Measurements from ENCODE around the gene RNPC3. TPM values are rescaled to one million over a fixed set of nuclear protein-coding genes. Genes with fewer than 3 reads are reported as not detected.
"Not testable (repeated sequence)": the region's sequence is repeated elsewhere in the genome, so short reads cannot be mapped to it uniquely, and the experiment has no call there.

RNPC3 gene
- total RNA-seq, 1 experiment from 2014 or later = 17.0 TPM

- no TSS peak for BruUV-seq (replicated peaks)
- POLR2A ChIA-PET (ENCODE audit: unreplicated experiment) = no interaction called here
- no peak for DNase-seq
- no peak overlapping the region for H3K4me2 ChIP-seq
- no peak overlapping the region for H3K4me3 ChIP-seq
- CTCF ChIA-PET = no interaction called here
- H3K27me3 ChIP-seq (ENCODE audit: insufficient read depth, low read depth) = no peaks in the 10 kb centered on the region
- TF ChIP-seq CTCF (conservative IDR thresholded peaks at IDR 0.05) = no peak
- no peak for TF ChIP-seq EZH2 (IDR thresholded peaks at IDR 0.05; ENCODE audit: low read depth)
- no peak overlapping the region for H2AFZ ChIP-seq
- no peaks in the 10 kb centered on the region; the same call in 1 of the 2 replicates for H3K9me2 ChIP-seq (ENCODE audit: insufficient read depth)
- peaks cover 9% of the 10 kb centered on the region; the same call in 1 of the 2 replicates for H4K20me1 ChIP-seq (ENCODE audit: insufficient read depth)
- peaks cover 64% of the 10 kb centered on the region for H3K36me3 ChIP-seq (ENCODE audit: low read depth)
- H3K4me1 ChIP-seq (replicated peaks; ENCODE audit: insufficient read depth) = no peaks in the 10 kb centered on the region
- no peaks in the 10 kb centered on the region for H3K79me2 ChIP-seq (ENCODE audit: low read depth)
- intact Hi-C loops (cut with micrococcal nuclease; ENCODE audit: unreplicated experiment) = no loop called here
- H3K27ac ChIP-seq = no peak overlapping the region
- no peaks in the 10 kb centered on the region for H3F3A ChIP-seq (ENCODE audit: insufficient read depth, low read depth)
- no peaks in the 10 kb centered on the region for H3K9me3 ChIP-seq (ENCODE audit: insufficient read depth, low read depth)
These were observed 21.0 kb downstream of the RNPC3 start for GRCh38 chr1:103546496-103546895.

- Histone ChIP-seq H3K4me2 (no peak overlapping the region), H3K4me3 (no peak overlapping the region), H3K9me2 (ENCODE audit: insufficient read depth) (no peaks in the 10 kb centered on the region), H2AFZ (no peak overlapping the region), H3K27me3 (ENCODE audit: insufficient read depth, low read depth) (no peaks in the 10 kb centered on the region), H3K27ac (no peak overlapping the region), H3K79me2 (ENCODE audit: low read depth) (no peaks in the 10 kb centered on the region), H3K36me3 (ENCODE audit: low read depth) (peaks cover 59% of the 10 kb centered on the region), H3K9me3 (ENCODE audit: insufficient read depth, low read depth) (no peaks in the 10 kb centered on the region), H4K20me1 (ENCODE audit: insufficient read depth) (peaks cover 9% of the 10 kb centered on the region; the same call in 1 of the 2 replicates), H3K4me1 (replicated peaks; ENCODE audit: insufficient read depth) (no peaks in the 10 kb centered on the region), H3F3A (ENCODE audit: insufficient read depth, low read depth) (no peaks in the 10 kb centered on the region)
- DNase-seq = no peak
- intact Hi-C loops (cut with micrococcal nuclease; ENCODE audit: unreplicated experiment) = no loop called here
- TF ChIP-seq CTCF (conservative IDR thresholded peaks at IDR 0.05) = no peak
- TF ChIP-seq EZH2 (IDR thresholded peaks at IDR 0.05; ENCODE audit: low read depth) = no peak
- POLR2A ChIA-PET (ENCODE audit: unreplicated experiment) = no interaction called here
- CTCF ChIA-PET = no interaction called here
- no TSS peak for BruUV-seq (replicated peaks)
These were observed 22.3 kb downstream of the RNPC3 start for GRCh38 chr1:103547840-103548239.

- no peak overlapping the region for H3K4me2 ChIP-seq
- CTCF ChIA-PET = no interaction called here
- no peaks in the 10 kb centered on the region for H3K36me3 ChIP-seq (ENCODE audit: low read depth)
- H3K27me3 ChIP-seq (ENCODE audit: insufficient read depth, low read depth) = no peaks in the 10 kb centered on the region
- DNase-seq = no peak
- BruUV-seq (replicated peaks) = no TSS peak
- TF ChIP-seq EZH2 (IDR thresholded peaks at IDR 0.05; ENCODE audit: low read depth) (no peak), CTCF (conservative IDR thresholded peaks at IDR 0.05) (no peak)
- no peak overlapping the region for H3K4me3 ChIP-seq
- H3K79me2 ChIP-seq (ENCODE audit: low read depth) = no peaks in the 10 kb centered on the region
- H3F3A ChIP-seq (ENCODE audit: insufficient read depth, low read depth) = no peaks in the 10 kb centered on the region
- H3K9me3 ChIP-seq (ENCODE audit: insufficient read depth, low read depth) = no peaks in the 10 kb centered on the region
- intact Hi-C loops (cut with micrococcal nuclease; ENCODE audit: unreplicated experiment) = no loop called here
- no peaks in the 10 kb centered on the region for H4K20me1 ChIP-seq (ENCODE audit: insufficient read depth)
- H2AFZ ChIP-seq = no peak overlapping the region
- POLR2A ChIA-PET (ENCODE audit: unreplicated experiment) = no interaction called here
- H3K4me1 ChIP-seq (replicated peaks; ENCODE audit: insufficient read depth) = no peaks in the 10 kb centered on the region
- H3K9me2 ChIP-seq (ENCODE audit: insufficient read depth) = peaks cover 5% of the 10 kb centered on the region; the same call in 1 of the 2 replicates
- no peak overlapping the region for H3K27ac ChIP-seq
These were observed 34.9 kb downstream of the RNPC3 start for GRCh38 chr1:103560427-103560826.

- H2AFZ ChIP-seq; DNase-seq; H3K27me3 ChIP-seq (ENCODE audit: insufficient read depth, low read depth); H3K79me2 ChIP-seq (ENCODE audit: low read depth); H3K27ac ChIP-seq; H3K4me3 ChIP-seq; H3K36me3 ChIP-seq (ENCODE audit: low read depth); H3F3A ChIP-seq (ENCODE audit: insufficient read depth, low read depth); H3K9me2 ChIP-seq (ENCODE audit: insufficient read depth); H3K4me2 ChIP-seq; intact Hi-C loops (cut with micrococcal nuclease; ENCODE audit: unreplicated experiment); BruUV-seq (replicated peaks); H3K9me3 ChIP-seq (ENCODE audit: insufficient read depth, low read depth); CTCF ChIA-PET; POLR2A ChIA-PET (ENCODE audit: unreplicated experiment); H4K20me1 ChIP-seq (ENCODE audit: insufficient read depth); H3K4me1 ChIP-seq (replicated peaks; ENCODE audit: insufficient read depth): not testable (repeated sequence)
These were observed 35.6 kb downstream of the RNPC3 start for GRCh38 chr1:103561124-103561523.

All from PC-9 (cell line).